Stomach (tissue), 4 donors: ENCODE data around the gene COL5A1.

Experiments
- EP300 ChIP-seq: sonication (generic); formaldehyde crosslinking; IDR thresholded peaks from one replicate; pipeline ENCODE4 v1.6.1; 2017; ENCODE audit warnings: antibody characterized with exemption
- POLR2A ChIP-seq, 4 donors: fragments of 450-650 bp; IDR thresholded peaks; one replicate each; pipeline ENCODE4 v1.6.1; 2016; ENCODE audit warnings: antibody characterized with exemption in 4 of 4, control low read depth in 2 of 4, mild to moderate bottlenecking in 1 of 4, moderate library complexity in 1 of 4
- POLR2AphosphoS5 ChIP-seq, 3 donors: sonication (generic); formaldehyde crosslinking; IDR thresholded peaks; one replicate each; pipeline ENCODE4 v1.6.1; 2016; ENCODE audit warnings: antibody characterized with exemption in 3 of 3
- TF ChIP-seq, protein P1 (sequence below), 7 experiments: fragments of 450-650 bp in 4 of 7; fragments of 200-600 bp in 3 of 7; sonication (generic) in 3 of 7; IDR thresholded peaks; one replicate each; pipeline ENCODE4 v1.5.1; 2016 to 2019; ENCODE audit warnings: antibody characterized with exemption in 7 of 7, control low read depth in 2 of 7, mild to moderate bottlenecking in 1 of 7

DNA sequence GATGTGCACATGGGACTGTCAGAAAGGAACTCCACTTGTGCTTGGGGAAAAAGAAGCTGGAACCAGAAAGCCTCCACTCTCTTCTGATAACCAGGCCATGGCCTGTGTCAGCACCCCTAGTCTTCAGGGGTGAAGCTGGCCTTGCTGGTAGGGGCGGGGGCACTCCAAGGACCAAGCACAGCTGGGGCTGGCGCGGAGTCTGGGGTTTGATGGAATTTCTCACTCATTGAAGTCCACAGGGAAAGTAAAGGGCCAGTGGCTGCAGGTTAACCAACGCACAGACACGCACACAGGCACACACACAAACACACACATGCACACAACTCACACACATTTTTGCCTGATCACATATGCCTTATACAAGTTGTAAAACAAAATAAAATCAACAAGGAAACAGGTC is 1.6 kb upstream of the COL5A1 start:
- TF ChIP-seq POLR2A (IDR thresholded peaks at IDR 0.05): no peak
- TF ChIP-seq, protein P1, sequence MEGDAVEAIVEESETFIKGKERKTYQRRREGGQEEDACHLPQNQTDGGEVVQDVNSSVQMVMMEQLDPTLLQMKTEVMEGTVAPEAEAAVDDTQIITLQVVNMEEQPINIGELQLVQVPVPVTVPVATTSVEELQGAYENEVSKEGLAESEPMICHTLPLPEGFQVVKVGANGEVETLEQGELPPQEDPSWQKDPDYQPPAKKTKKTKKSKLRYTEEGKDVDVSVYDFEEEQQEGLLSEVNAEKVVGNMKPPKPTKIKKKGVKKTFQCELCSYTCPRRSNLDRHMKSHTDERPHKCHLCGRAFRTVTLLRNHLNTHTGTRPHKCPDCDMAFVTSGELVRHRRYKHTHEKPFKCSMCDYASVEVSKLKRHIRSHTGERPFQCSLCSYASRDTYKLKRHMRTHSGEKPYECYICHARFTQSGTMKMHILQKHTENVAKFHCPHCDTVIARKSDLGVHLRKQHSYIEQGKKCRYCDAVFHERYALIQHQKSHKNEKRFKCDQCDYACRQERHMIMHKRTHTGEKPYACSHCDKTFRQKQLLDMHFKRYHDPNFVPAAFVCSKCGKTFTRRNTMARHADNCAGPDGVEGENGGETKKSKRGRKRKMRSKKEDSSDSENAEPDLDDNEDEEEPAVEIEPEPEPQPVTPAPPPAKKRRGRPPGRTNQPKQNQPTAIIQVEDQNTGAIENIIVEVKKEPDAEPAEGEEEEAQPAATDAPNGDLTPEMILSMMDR (IDR thresholded peaks at IDR 0.05): no peak
- no peak for TF ChIP-seq POLR2AphosphoS5 (IDR thresholded peaks at IDR 0.05)
- TF ChIP-seq EP300: no peak
